Brain microvascular endothelial cell (primary cell): Measurements from ENCODE around the gene FCHSD2.
A peak's percentile ranks its signal among the peaks of the same experiment; 100 is the strongest.

Experiments used
- DNase-seq: peaks from one replicate; pipeline ENCODE4 v3.0.0-alpha.2; 2020
- H3K27ac ChIP-seq: fragments of 250-450 bp; sonication (Bioruptor Pico); 2 replicates; pipeline ENCODE4 v1.5.1; 2020; ENCODE audit warnings: mild to moderate bottlenecking, moderate library complexity
- H3K27me3 ChIP-seq: fragments of 250-450 bp; sonication (Bioruptor Pico); replicated peaks from 2 replicates; pipeline ENCODE4 v1.5.1; 2020; ENCODE audit warnings: mild to moderate bottlenecking
- H3K36me3 ChIP-seq: fragments of 250-450 bp; sonication (Bioruptor Pico); replicated peaks from 2 replicates; pipeline ENCODE4 v1.5.1; 2020; ENCODE audit warnings: mild to moderate bottlenecking
- H3K4me3 ChIP-seq: 2 replicates; pipeline ENCODE4 v1.5.1; 2011; ENCODE audit warnings: low read depth, mild to moderate bottlenecking, control low read depth, low read length, moderate library complexity
- in situ Hi-C: cut with HindIII; loops from 2 replicates; pipeline ENCODE4 v1.10.0; 2017; ENCODE audit warnings: low sequenced_read_pairs, low pct_ligation_motif_present
- TF ChIP-seq, protein P1 (sequence below): IDR thresholded peaks from 2 replicates; pipeline ENCODE4 v1.5.1; 2011; ENCODE audit warnings: low read depth, mild to moderate bottlenecking, moderate library complexity, low read length, control low read depth, inconsistent platforms; ENCODE audit errors: missing control alignments

FCHSD2 gene

DNA sequence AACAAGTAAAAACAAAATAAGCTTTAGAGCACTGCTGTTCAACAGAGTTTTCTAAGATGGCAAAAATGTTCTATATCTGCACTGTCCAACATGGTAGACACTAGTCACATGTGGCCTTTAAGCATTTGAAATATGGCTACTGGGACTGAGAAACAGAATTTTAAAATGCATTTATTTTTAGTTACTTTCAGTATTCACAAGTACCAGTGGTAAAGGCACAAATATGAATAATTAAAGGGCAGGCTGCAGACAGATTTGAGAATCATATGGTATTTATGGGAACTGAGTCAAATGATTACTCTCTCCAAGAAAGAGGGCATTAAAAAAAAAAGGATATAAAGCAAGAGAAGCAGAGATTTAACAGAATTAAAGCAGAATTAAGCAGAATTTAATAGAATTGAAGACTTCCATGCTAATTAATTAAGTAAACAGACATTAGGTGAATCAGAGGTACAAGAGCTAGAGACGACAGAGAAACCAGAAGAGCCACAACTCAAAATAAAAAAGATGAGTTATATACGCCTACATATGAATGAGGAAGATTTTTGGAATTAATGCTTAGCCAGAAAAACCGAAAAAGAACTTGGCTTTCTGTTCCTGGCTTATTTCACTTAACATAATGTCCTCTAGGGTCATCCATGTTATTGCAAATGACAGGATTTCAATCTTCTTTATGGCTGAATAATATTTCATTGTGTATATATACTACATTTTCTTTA, 167.5 kb downstream of the FCHSD2 start:
- Histone ChIP-seq H3K27me3 (no peaks in the 10 kb centered on the region), H3K27ac (no peak overlapping the region), H3K4me3 (no peak overlapping the region), H3K36me3 (no peaks in the 10 kb centered on the region)
- in situ Hi-C loops = no loop called here
- TF ChIP-seq, protein P1, sequence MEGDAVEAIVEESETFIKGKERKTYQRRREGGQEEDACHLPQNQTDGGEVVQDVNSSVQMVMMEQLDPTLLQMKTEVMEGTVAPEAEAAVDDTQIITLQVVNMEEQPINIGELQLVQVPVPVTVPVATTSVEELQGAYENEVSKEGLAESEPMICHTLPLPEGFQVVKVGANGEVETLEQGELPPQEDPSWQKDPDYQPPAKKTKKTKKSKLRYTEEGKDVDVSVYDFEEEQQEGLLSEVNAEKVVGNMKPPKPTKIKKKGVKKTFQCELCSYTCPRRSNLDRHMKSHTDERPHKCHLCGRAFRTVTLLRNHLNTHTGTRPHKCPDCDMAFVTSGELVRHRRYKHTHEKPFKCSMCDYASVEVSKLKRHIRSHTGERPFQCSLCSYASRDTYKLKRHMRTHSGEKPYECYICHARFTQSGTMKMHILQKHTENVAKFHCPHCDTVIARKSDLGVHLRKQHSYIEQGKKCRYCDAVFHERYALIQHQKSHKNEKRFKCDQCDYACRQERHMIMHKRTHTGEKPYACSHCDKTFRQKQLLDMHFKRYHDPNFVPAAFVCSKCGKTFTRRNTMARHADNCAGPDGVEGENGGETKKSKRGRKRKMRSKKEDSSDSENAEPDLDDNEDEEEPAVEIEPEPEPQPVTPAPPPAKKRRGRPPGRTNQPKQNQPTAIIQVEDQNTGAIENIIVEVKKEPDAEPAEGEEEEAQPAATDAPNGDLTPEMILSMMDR = no peak
- DNase-seq = no peak

DNA sequence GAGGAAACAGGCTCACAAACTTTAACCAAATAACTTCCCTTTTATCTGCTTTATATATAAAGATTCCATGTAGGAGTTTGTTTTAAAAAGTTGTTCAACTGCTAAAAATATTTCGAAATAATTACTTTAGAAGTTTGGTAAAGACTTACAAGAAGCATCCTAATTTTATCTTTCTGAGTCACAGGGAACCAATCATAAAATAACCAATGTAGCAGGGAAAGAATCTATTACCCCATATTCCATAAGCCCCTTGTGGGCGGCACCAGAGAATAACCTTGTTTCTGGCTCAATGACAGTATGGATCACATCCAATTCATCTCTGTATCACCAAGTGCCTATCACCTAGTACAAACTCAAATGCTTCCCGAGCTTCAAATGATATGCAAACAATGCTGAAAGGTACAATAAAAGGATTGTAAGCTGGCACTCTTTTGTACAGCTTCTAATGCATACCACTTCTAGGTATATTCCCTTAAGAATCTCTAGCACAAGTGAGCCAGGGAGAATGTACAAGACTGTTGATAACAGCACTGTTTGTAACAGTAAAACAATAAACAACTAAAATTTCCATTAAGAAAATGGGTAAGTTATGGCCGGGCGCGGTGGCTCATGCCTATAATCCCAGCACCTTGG, 169.5 kb downstream of the FCHSD2 start:
- Histone ChIP-seq H3K36me3 (no peaks in the 10 kb centered on the region), H3K4me3 (no peak overlapping the region), H3K27me3 (no peaks in the 10 kb centered on the region), H3K27ac (no peak overlapping the region)
- no peak for DNase-seq
- TF ChIP-seq, protein P1 = no peak
- in situ Hi-C loops = no loop called here

DNA sequence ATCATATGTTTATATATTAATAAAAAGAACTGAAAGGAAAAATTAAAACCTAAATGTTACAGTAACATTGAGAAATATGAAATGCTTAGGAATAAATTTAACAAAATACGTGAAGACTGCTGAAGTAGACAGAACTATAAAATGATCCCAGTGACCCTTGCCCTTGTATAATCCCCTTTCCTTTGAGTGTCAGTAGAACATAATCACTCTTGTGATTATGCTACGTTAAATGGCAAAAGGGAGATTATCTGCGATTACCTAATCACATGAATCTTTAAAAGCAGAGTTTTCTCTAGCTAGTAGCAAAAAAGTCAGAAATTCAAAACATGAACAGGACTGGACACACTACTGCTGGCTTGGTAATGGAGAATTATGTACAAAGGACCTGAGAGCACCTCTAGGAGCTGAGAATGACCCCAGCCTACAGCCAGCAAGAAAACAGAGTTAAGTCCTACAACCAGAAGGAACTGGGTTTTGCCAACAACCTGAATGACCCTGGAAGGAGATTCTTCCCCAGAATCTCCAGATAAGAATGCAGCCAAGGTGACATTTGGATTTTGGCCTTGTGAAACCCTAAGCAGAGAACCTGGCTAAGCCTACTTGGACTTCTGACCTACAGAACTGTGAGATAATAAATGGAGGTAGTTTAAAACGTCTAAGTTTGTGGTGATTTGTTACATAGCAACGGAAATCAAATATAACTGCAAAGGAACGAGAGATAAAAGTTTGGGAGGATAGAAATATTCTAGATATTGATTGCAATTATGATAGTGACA, 170.7 kb downstream of the FCHSD2 start:
- in situ Hi-C loops = no loop called here
- Histone ChIP-seq H3K27me3 (no peaks in the 10 kb centered on the region), H3K27ac (no peak overlapping the region), H3K4me3 (no peak overlapping the region), H3K36me3 (no peaks in the 10 kb centered on the region)
- DNase-seq = no peak
- TF ChIP-seq, protein P1 = no peak

DNA sequence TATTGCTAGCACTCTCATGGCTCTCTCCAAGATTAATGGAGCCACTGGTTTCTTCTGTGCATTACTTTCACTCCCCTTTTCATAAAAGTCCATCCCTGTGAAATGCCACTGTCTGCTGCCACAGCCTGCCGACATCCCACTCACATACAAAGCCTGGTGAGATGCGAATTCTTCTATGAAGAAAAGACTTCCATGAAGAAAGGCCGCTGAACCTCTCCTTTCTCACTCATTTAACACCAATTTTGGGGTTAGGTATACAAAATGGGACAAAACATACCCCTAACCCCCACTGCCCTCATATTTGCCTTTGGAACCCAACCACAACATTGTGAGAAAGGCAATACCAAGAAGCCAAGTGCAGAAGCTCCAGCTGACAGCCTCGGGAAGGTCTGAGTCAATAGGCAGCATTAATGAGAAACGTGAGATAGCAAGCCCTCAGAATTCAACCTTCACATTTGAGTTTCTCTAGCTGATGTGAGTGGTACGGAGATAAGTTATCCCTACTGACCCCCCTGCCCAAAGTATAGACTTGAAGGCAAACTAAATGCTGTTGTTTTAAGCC, 171.5 kb downstream of the FCHSD2 start:
- H3K4me3 ChIP-seq = no peak overlapping the region
- TF ChIP-seq, protein P1 = no peak
- H3K27me3 ChIP-seq = no peaks in the 10 kb centered on the region
- in situ Hi-C loops = no loop called here
- no peaks in the 10 kb centered on the region for H3K36me3 ChIP-seq
- H3K27ac ChIP-seq = no peak overlapping the region
- DNase-seq = peak; percentile 18

DNA sequence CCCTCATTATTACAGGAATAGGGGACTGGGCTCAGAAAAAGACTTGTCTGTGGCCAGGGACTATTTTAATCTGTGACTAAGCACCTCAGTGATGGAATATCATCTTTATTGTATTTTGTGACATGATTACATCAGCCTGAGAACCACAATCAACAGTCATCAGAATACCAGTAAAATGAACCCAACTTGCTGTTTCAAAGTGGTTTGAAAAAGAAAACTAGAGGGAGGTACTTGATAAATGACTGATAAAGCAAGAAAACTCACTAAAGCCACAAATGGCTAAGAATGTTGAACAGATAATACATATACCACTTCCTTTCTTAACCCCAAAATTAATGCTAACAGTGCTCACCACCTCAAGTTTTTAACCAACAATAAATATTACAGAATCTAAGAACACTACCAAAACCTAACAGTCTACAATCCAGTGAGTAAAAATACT, 172.2 kb downstream of the FCHSD2 start:
- no peaks in the 10 kb centered on the region for H3K27me3 ChIP-seq
- peak; percentile 68 for DNase-seq
- peak overlapping the region; percentile 50 for H3K27ac ChIP-seq
- no peak overlapping the region for H3K4me3 ChIP-seq
- in situ Hi-C loops = no loop called here
- H3K36me3 ChIP-seq = no peaks in the 10 kb centered on the region
- TF ChIP-seq, protein P1 = no peak
